WTC11 (cell line): ENCODE data around the gene ATG13. TPM values are rescaled to one million over a fixed set of nuclear protein-coding genes. Genes with fewer than 3 reads are reported as not detected.

Experiments
- ATAC-seq: fragments of 200-7000 bp; cut with Tn5 transposase; 2 replicates; pipeline ENCODE4 v1.10.0; 2021; ENCODE audit warnings: mild to moderate bottlenecking, moderate library complexity
- CTCF ChIA-PET: fragments of 300-600 bp; sonication (Branson Sonifier 250); formaldehyde crosslinking; loops from one replicate; lab custom pipeline; 2021; ENCODE audit warnings: antibody characterized with exemption; lab: Charles Lee
- POLR2A ChIA-PET: fragments of 350-600 bp; sonication (Branson Sonifier 250); formaldehyde crosslinking; loops from one replicate; lab custom pipeline; 2021; ENCODE audit warnings: antibody characterized with exemption; lab: Charles Lee
- DNase-seq: peaks from one replicate; pipeline ENCODE4 v3.0.0; 2021; ENCODE audit warnings: low spot score
- H3K27ac Mint-ChIP-seq: 2 replicates; pipeline ENCODE4 v1.8.0; 2021; ENCODE audit warnings: mixed read lengths
- H3K27me3 Mint-ChIP-seq: 2 replicates; pipeline ENCODE4 v1.8.0; 2021; ENCODE audit warnings: low read depth, mild to moderate bottlenecking, moderate library complexity, mixed read lengths
- H3K36me3 Mint-ChIP-seq: 2 replicates; pipeline ENCODE4 v1.8.0; 2021; ENCODE audit warnings: mixed read lengths
- H3K4me1 Mint-ChIP-seq: 2 replicates; pipeline ENCODE4 v1.8.0; 2022; ENCODE audit warnings: mixed read lengths
- H3K4me3 Mint-ChIP-seq: 2 replicates; pipeline ENCODE4 v1.8.0; 2021; ENCODE audit warnings: mild to moderate bottlenecking, moderate library complexity, mixed read lengths
- H3K9me3 Mint-ChIP-seq: 2 replicates; pipeline ENCODE4 v1.8.0; 2021; ENCODE audit warnings: mixed read lengths
- CDX4 ChIP-seq: fragments of 250-450 bp; sonication (Bioruptor Pico); IDR thresholded peaks from 2 replicates; pipeline ENCODE4 v1.9.0; 2021; ENCODE audit warnings: moderate library complexity, mild to moderate bottlenecking, inconsistent platforms, borderline replicate concordance
- CREM ChIP-seq: sonication (generic); formaldehyde crosslinking; IDR thresholded peaks from 2 replicates; pipeline ENCODE4 v1.8.1; 2022; ENCODE audit warnings: mild to moderate bottlenecking, missing genetic modification reagents, moderate library complexity
- FOXK1 ChIP-seq: sonication (generic); formaldehyde crosslinking; IDR thresholded peaks from 2 replicates; pipeline ENCODE4 v1.8.0; 2022; ENCODE audit warnings: mild to moderate bottlenecking, moderate library complexity, missing genetic modification reagents
- GTF2I ChIP-seq: fragments of 250-450 bp; sonication (Bioruptor Pico); conservative IDR thresholded peaks from 2 replicates; pipeline ENCODE4 v1.4.0; 2021; ENCODE audit warnings: mild to moderate bottlenecking
- HMGA2 ChIP-seq: fragments of 250-450 bp; sonication (Bioruptor Pico); IDR thresholded peaks from 2 replicates; pipeline ENCODE4 v1.4.0; 2021; ENCODE audit warnings: mild to moderate bottlenecking, moderate library complexity
- MXD4 ChIP-seq: fragments of 250-450 bp; sonication (Bioruptor Pico); IDR thresholded peaks from 2 replicates; pipeline ENCODE4 v1.8.0; 2021; ENCODE audit warnings: mild to moderate bottlenecking, moderate library complexity, borderline replicate concordance
- TCF7 ChIP-seq: sonication (generic); formaldehyde crosslinking; IDR thresholded peaks from 2 replicates; pipeline ENCODE4 v1.8.0; 2022; ENCODE audit warnings: mild to moderate bottlenecking, low read depth, missing genetic modification reagents, moderate library complexity
- ZNF138 ChIP-seq: sonication (generic); formaldehyde crosslinking; conservative IDR thresholded peaks from 2 replicates; pipeline ENCODE4 v1.8.1; 2022; ENCODE audit warnings: mild to moderate bottlenecking, moderate library complexity, missing genetic modification reagents
- ZNF263 ChIP-seq: sonication (generic); formaldehyde crosslinking; IDR thresholded peaks from 2 replicates; pipeline ENCODE4 v1.8.1; 2022; ENCODE audit warnings: low read depth, mild to moderate bottlenecking, moderate library complexity, missing genetic modification reagents
- ZNF671 ChIP-seq: fragments of 250-450 bp; sonication (Bioruptor Pico); IDR thresholded peaks from 2 replicates; pipeline ENCODE4 v1.8.0; 2021; ENCODE audit warnings: mild to moderate bottlenecking
- total RNA-seq: library from RNA; stranded (reverse); gene quantifications from 3 replicates; pipeline ENCODE4 v1.2.3, GENCODE V29; 2021
- TF ChIP-seq, protein P1 (sequence below): sonication (generic); formaldehyde crosslinking; IDR thresholded peaks from 2 replicates; pipeline ENCODE4 v1.8.0; 2023; ENCODE audit warnings: missing genetic modification reagents, mild to moderate bottlenecking, borderline replicate concordance
- TF ChIP-seq, protein P2 (sequence below): fragments of 250-450 bp; sonication (Bioruptor Pico); IDR thresholded peaks from 2 replicates; pipeline ENCODE4 v1.9.0; 2021; ENCODE audit warnings: mild to moderate bottlenecking, borderline replicate concordance
- TF ChIP-seq, protein P3 (sequence below): sonication (generic); formaldehyde crosslinking; conservative IDR thresholded peaks from 2 replicates; pipeline ENCODE4 v1.8.1; 2022; ENCODE audit warnings: mild to moderate bottlenecking, missing genetic modification reagents
- TF ChIP-seq, protein P4 (sequence below): fragments of 250-450 bp; sonication (Bioruptor Pico); IDR thresholded peaks from 2 replicates; pipeline ENCODE4 v1.9.0; 2021; ENCODE audit warnings: mild to moderate bottlenecking
- TF ChIP-seq, protein P5 (sequence below): sonication (generic); formaldehyde crosslinking; IDR thresholded peaks from 2 replicates; pipeline ENCODE4 v1.8.1; 2022; ENCODE audit warnings: mild to moderate bottlenecking, moderate library complexity, missing genetic modification reagents

Gene ATG13
- total RNA-seq, 1 experiment from 2014 or later: 85.4 TPM

GRCh38 chr11:46649180-46649738 lies 31.9 kb downstream of the ATG13 start:
- H3K36me3 Mint-ChIP-seq: peaks cover 46% of the 10 kb centered on the region
- ATAC-seq (no peak), DNase-seq (no peak)
- TF ChIP-seq, protein P1, sequence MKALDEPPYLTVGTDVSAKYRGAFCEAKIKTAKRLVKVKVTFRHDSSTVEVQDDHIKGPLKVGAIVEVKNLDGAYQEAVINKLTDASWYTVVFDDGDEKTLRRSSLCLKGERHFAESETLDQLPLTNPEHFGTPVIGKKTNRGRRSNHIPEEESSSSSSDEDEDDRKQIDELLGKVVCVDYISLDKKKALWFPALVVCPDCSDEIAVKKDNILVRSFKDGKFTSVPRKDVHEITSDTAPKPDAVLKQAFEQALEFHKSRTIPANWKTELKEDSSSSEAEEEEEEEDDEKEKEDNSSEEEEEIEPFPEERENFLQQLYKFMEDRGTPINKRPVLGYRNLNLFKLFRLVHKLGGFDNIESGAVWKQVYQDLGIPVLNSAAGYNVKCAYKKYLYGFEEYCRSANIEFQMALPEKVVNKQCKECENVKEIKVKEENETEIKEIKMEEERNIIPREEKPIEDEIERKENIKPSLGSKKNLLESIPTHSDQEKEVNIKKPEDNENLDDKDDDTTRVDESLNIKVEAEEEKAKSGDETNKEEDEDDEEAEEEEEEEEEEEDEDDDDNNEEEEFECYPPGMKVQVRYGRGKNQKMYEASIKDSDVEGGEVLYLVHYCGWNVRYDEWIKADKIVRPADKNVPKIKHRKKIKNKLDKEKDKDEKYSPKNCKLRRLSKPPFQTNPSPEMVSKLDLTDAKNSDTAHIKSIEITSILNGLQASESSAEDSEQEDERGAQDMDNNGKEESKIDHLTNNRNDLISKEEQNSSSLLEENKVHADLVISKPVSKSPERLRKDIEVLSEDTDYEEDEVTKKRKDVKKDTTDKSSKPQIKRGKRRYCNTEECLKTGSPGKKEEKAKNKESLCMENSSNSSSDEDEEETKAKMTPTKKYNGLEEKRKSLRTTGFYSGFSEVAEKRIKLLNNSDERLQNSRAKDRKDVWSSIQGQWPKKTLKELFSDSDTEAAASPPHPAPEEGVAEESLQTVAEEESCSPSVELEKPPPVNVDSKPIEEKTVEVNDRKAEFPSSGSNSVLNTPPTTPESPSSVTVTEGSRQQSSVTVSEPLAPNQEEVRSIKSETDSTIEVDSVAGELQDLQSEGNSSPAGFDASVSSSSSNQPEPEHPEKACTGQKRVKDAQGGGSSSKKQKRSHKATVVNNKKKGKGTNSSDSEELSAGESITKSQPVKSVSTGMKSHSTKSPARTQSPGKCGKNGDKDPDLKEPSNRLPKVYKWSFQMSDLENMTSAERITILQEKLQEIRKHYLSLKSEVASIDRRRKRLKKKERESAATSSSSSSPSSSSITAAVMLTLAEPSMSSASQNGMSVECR (CRISPR knock-in tag): no peak
- TF ChIP-seq TCF7 (CRISPR knock-in tag) (no peak), ZNF263 (CRISPR knock-in tag) (no peak), FOXK1 (CRISPR knock-in tag) (no peak), CDX4 (CRISPR knock-in tag) (no peak)
- TF ChIP-seq, protein P2, sequence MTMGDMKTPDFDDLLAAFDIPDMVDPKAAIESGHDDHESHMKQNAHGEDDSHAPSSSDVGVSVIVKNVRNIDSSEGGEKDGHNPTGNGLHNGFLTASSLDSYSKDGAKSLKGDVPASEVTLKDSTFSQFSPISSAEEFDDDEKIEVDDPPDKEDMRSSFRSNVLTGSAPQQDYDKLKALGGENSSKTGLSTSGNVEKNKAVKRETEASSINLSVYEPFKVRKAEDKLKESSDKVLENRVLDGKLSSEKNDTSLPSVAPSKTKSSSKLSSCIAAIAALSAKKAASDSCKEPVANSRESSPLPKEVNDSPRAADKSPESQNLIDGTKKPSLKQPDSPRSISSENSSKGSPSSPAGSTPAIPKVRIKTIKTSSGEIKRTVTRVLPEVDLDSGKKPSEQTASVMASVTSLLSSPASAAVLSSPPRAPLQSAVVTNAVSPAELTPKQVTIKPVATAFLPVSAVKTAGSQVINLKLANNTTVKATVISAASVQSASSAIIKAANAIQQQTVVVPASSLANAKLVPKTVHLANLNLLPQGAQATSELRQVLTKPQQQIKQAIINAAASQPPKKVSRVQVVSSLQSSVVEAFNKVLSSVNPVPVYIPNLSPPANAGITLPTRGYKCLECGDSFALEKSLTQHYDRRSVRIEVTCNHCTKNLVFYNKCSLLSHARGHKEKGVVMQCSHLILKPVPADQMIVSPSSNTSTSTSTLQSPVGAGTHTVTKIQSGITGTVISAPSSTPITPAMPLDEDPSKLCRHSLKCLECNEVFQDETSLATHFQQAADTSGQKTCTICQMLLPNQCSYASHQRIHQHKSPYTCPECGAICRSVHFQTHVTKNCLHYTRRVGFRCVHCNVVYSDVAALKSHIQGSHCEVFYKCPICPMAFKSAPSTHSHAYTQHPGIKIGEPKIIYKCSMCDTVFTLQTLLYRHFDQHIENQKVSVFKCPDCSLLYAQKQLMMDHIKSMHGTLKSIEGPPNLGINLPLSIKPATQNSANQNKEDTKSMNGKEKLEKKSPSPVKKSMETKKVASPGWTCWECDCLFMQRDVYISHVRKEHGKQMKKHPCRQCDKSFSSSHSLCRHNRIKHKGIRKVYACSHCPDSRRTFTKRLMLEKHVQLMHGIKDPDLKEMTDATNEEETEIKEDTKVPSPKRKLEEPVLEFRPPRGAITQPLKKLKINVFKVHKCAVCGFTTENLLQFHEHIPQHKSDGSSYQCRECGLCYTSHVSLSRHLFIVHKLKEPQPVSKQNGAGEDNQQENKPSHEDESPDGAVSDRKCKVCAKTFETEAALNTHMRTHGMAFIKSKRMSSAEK: no peak
- H3K9me3 Mint-ChIP-seq: no peaks in the 10 kb centered on the region
- H3K27ac Mint-ChIP-seq: peak overlapping the region; percentile 53; the same call in 1 of the 2 replicates
- no peaks in the 10 kb centered on the region for H3K27me3 Mint-ChIP-seq
- POLR2A ChIA-PET: interaction anchor here (0.6 kb wide), 1 partner anchor 268 kb away, joined by 4 read pairs; no protein-coding TSS in a partner anchor
- no peaks in the 10 kb centered on the region for H3K4me1 Mint-ChIP-seq
- CTCF ChIA-PET: no interaction called here
- H3K4me3 Mint-ChIP-seq: no peak overlapping the region

GRCh38 chr11:46655631-46656030 lies 38.3 kb downstream of the ATG13 start:
- ChIA-PET POLR2A (no interaction called here), CTCF (no interaction called here)
- no peaks in the 10 kb centered on the region for H3K9me3 Mint-ChIP-seq
- no peaks in the 10 kb centered on the region for H3K27me3 Mint-ChIP-seq
- DNase-seq: no peak
- no peak overlapping the region for H3K27ac Mint-ChIP-seq
- TF ChIP-seq MXD4 (CRISPR knock-in tag) (no peak), ZNF138 (no peak), CREM (CRISPR knock-in tag) (no peak), ZNF671 (CRISPR knock-in tag) (no peak), GTF2I (CRISPR knock-in tag) (no peak), HMGA2 (CRISPR knock-in tag) (no peak)
- TF ChIP-seq, protein P3, sequence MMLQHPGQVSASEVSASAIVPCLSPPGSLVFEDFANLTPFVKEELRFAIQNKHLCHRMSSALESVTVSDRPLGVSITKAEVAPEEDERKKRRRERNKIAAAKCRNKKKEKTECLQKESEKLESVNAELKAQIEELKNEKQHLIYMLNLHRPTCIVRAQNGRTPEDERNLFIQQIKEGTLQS (CRISPR knock-in tag): no peak
- TF ChIP-seq, protein P4, sequence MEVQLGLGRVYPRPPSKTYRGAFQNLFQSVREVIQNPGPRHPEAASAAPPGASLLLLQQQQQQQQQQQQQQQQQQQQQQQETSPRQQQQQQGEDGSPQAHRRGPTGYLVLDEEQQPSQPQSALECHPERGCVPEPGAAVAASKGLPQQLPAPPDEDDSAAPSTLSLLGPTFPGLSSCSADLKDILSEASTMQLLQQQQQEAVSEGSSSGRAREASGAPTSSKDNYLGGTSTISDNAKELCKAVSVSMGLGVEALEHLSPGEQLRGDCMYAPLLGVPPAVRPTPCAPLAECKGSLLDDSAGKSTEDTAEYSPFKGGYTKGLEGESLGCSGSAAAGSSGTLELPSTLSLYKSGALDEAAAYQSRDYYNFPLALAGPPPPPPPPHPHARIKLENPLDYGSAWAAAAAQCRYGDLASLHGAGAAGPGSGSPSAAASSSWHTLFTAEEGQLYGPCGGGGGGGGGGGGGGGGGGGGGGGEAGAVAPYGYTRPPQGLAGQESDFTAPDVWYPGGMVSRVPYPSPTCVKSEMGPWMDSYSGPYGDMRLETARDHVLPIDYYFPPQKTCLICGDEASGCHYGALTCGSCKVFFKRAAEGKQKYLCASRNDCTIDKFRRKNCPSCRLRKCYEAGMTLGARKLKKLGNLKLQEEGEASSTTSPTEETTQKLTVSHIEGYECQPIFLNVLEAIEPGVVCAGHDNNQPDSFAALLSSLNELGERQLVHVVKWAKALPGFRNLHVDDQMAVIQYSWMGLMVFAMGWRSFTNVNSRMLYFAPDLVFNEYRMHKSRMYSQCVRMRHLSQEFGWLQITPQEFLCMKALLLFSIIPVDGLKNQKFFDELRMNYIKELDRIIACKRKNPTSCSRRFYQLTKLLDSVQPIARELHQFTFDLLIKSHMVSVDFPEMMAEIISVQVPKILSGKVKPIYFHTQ (CRISPR knock-in tag): no peak
- TF ChIP-seq, protein P5, sequence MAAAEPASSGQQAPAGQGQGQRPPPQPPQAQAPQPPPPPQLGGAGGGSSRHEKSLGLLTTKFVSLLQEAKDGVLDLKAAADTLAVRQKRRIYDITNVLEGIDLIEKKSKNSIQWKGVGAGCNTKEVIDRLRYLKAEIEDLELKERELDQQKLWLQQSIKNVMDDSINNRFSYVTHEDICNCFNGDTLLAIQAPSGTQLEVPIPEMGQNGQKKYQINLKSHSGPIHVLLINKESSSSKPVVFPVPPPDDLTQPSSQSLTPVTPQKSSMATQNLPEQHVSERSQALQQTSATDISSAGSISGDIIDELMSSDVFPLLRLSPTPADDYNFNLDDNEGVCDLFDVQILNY (CRISPR knock-in tag): no peak
- TF ChIP-seq, all 79 proteins: peak for 0
- no peak for ATAC-seq
- Mint-ChIP-seq H3K4me1 (no peaks in the 10 kb centered on the region), H3K4me3 (no peak overlapping the region), H3K36me3 (peaks cover 66% of the 10 kb centered on the region)
